HG03060 (cell line): ENCODE results near the gene TBC1D22A.
A peak's percentile ranks its signal among the peaks of the same experiment; 100 is the strongest.

Source experiments
- ATAC-seq: cut with Tn5 transposase; IDR thresholded peaks from one replicate; pipeline ENCODE4 v1.9.1; 2021; ENCODE audit warnings: low read depth, moderate number of reproducible peaks; ENCODE audit not compliant: unreplicated experiment

TBC1D22A gene

DNA sequence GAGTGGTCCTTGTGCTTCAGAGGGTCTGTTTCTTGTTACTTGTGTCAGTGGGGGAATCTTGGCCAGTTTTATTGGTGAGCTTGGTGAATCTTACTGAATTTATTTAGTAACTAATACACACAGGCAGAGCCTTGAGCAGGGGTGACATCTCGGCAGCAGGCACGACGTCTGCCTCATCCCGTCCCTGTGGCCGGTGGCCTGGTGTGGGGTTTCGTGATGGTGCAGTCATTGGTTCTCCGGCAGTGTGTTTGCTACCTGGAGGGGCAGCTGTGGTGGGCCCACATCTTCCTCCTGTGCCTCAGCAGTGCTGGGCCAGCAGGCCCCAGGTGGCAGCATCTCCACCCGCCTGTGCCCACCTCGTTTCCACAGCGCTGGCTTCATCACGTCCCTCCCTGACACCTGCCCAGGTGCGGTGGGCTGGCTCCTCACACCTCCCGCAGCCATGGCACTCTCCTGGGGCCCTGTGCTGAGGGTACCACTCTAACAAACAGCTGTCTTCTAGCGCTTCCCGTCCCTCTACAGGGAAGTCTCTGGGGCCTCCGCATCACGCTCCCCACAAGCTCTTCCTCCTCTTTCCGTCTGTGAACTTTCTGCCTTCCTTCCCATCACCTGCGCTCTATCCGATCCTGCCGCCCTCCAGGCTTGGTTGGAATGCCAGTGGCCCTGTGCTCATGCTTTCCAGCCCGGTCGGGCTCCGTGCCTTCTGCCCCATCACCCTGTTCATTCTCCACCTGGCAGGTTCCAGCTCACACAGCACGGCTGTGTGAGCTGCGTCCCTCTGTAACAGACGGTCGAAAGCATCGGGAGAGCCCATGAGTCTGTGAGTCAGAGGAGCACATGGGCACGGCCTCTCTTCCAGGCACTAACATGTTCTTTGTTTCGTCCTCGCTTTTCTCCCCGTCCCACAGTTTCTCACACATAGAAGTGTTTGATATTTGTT, 203.4 kb downstream of the TBC1D22A start:
- no peak for ATAC-seq

DNA sequence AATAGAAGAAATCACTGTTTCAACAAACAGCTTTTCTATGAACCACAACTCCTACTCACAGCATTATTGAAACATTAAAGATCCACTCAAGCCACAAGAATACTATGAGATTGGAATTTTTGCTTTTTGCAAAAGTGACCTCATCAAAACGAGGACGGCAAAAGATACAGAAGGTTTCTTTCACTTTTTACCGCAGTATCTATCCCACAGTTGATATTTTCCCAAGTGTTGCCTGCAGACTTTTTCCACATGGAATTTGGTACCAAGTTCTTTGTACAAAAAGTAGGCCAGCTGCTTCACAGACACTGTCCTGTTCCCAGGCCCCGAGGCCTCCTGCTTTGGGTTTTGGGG, 204.0 kb downstream of the TBC1D22A start:
- no peak for ATAC-seq

DNA sequence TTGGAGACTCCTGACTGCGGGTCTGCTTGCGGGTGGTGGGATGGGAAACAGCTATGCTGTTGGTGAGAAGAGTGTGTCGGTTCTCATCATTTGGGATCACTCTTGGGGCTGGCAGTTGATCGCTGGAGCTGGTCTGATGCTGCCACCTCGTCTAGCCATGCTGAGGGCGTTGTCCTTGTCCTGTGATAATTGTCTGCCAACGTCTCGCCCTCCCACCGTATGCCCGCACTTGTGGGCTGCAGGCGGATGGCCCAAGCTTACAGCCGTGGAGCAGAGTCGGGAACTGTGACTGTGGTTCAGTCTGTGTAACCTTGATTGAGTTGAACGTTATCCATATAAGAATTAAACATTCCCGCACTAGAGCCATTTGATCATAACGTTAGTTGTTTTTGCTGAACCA, 204.4 kb downstream of the TBC1D22A start:
- no peak for ATAC-seq

DNA sequence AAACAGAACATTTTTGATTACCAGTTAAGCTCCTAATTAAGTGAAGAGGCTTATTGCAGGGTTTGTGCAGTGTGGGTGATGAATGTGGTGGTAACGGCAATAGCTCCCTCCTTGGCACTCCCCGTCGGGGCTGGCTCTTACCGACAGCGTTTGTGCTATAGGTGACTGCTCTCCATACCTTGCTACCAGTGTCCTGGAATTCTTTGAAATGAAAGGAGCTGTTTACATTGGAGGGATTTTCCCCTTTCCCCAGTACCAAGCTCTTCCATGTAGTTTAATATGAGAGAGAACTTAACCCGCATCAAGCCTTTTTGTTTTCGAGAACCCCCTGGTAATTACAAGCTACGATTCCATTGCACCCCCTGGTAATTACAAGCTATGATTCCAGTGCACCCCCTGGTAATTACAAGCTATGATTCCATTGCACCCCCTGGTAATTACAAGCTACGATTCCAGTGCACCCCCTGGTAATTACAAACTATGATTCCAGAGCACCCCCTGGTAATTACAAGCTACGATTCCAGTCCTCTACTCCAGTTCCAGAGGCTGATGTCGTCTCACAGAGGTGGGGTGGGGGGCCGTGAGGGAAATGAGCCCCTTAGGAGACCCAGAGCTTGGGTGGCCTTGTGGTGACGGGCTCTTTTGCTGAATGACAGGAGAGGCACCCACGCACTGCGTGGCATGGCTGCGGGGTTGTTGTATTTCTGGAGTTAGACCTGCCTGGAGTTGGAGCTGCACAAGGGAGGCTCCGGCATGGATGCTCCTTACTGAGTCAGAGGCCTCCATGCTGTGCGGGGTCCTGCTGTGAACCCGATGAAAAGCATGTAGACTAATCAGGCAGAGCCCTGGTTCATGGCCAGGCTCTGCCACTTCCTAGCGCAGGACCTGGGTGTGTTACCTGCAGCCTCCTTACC, 205.3 kb downstream of the TBC1D22A start:
- ATAC-seq: no peak

DNA sequence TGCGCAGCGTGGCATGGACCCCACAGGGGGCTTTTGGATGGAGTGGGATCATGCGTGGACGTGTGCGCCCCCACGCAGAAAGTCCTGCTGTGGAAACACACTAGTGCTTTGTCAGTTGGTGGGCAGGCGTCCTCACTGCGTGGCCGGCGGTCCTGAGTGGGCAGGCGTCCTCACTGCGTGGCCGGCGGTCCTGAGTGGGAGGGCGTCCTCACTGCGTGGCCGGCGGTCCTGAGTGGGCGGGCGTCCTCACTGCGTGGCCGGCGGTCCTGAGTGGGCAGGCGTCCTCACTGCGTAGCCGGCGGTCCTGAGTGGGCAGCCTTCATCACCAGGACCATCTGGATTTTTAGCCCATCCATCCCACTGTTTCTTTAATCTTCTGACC, 205.9 kb downstream of the TBC1D22A start:
- no peak for ATAC-seq

DNA sequence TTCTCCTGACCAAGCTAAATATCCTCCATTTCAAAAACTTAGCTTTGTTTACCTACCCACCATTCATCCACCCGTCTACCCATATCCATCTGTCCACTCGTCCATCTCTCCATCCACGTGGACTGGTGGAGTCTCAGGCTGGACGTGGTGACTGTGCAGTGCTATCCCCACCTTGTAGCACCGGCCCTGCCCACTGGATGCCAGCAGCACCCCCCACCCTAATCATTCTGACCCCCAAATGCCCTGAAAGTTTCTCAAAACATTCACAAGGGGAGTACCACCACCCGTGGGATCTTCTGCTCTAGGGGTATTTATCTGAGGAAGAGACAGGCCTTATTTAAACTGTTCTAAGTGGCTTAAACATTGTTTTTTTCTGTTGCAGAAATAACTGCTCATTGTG, 206.4 kb downstream of the TBC1D22A start:
- ATAC-seq: no peak

DNA sequence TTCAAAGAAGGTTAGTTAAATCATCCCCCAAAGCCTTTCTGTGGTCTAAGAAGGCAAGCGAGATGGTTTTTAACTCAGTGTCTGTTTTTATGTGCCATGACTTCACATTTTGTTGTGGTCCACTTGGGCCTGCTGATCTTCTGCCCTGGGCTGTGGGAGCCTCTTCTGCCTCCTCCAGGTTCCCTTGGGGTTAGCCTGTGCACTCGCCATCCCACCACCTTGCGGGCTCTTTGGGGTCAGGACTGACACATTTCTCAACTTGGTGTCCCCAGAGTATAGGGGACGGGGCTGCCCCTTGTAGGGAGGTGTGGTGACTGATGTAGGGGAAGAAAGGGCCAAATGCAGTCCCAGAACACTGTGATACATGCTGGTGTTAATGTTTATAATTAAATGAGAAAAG, 207.0 kb downstream of the TBC1D22A start:
- peak; percentile 79 for ATAC-seq

DNA sequence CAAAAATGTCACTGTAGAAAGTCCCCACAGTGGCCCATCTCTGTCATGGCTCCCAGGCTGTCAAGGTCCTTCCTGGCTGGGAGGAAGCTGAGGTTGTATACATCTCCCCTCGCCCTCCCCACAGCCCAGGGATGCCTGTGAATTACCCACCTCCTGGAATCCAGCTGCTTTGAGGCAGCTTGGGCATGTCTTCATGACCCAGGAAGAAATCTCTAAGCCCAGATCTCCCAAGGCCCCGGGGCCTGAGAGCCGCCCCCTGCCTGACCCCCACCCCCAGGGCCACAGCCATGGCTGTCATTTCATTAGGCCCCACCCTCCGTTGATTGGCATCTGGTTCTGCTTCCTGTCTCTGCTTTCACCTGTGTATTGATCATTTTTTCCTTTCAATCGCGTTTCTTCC, 207.5 kb downstream of the TBC1D22A start:
- peak; percentile 7 for ATAC-seq

DNA sequence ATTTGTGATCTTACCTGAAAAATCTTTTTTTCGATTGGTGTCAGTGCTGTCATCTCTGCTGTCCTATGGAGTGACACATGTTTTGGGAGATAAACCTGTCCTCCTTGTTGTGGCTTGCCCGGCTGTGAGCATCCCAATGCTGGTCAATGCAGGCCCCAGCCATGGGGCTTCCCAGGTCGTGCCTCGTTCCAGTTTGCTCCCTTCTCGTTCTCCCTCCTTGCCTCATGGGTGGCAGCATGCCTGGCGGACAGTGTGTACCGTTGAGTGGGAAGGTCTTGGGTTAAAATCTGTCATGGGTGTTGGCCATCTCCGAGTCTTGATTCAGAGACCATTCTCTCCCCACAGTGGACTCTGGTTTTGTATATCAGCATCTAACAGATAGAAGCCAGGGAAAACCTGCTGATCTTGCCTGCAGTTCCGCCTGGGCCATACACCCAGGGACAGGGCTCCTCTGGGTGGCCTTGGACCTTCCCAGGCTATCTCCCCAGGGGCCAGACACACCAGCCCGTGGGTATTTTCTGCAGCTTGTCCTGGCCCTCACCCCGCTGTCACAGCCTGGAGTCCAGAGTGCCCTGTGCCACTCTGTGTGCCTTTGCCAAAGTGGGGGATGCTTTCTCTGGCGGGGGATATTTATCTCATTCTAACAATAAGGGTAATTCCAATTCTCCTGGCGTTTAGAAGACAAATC, 208.1 kb downstream of the TBC1D22A start:
- no peak for ATAC-seq

DNA sequence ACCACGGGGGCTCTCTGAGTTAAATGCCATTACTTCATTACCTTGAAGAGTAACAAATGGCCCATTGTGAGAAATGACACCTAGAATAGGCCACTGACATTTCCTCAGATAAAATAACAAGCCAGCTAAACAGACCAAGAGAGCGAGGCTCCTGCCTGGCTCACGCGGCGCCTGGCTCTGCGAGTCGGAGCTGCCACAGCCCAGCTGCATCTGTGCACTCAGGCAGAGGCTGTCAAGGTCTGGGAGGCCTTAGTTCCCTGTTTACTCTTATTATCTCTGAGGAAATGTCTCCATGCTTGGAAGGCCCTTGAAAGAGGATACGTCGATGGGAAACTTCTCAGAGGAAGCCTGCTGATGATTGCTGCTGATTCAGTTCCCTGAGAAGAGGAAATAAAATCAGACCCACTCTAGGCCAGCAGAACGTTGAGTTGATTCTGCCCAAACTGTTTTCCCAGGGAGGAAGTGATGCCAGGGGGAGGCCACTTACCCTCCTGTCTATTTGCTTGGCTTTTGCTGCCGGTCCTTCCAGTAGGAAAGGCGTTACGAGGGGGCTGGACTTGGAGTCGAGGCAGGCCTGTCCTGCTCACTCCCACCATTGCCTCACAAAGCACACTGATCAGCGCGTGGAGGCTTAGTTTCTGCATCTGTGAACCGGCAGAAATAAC, 208.8 kb downstream of the TBC1D22A start:
- no peak for ATAC-seq

DNA sequence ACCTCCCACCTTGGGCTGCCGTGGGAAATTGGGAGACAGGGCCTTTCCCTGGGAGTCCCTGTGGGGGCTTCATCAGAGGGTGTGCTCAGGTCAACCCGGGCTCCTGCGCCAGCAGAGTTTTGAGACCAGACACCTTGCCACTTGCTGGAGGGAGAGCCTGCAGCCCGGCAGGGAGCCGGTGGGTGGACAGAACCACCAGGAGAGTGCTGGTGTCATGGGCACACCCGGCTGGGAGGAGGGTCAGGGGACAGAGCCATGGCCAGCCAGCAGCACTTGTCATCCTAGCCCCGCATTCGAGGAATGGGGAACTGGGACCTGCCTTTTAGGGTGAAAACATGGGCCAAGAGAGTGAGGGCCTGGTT, 209.3 kb downstream of the TBC1D22A start:
- no peak for ATAC-seq

DNA sequence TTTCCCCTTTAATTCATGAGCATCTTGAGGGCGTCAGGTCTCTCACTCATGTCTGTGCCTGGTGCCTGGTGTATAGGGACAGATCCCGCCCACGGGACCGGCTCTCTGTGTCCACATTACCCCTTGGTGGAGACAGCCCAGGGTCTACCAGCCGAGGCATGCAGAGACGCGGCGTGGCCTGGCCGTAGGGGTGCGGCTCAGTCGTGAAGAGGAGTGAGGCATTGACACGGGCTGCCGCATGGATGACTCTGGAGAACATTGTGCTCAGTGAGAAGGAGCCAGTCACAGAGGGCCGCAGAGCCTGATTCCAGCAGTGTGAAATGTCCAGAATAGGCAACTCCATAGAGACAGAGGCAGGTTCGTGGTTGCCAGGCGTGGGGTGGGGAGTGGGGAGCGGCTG, 209.8 kb downstream of the TBC1D22A start:
- no peak for ATAC-seq

DNA sequence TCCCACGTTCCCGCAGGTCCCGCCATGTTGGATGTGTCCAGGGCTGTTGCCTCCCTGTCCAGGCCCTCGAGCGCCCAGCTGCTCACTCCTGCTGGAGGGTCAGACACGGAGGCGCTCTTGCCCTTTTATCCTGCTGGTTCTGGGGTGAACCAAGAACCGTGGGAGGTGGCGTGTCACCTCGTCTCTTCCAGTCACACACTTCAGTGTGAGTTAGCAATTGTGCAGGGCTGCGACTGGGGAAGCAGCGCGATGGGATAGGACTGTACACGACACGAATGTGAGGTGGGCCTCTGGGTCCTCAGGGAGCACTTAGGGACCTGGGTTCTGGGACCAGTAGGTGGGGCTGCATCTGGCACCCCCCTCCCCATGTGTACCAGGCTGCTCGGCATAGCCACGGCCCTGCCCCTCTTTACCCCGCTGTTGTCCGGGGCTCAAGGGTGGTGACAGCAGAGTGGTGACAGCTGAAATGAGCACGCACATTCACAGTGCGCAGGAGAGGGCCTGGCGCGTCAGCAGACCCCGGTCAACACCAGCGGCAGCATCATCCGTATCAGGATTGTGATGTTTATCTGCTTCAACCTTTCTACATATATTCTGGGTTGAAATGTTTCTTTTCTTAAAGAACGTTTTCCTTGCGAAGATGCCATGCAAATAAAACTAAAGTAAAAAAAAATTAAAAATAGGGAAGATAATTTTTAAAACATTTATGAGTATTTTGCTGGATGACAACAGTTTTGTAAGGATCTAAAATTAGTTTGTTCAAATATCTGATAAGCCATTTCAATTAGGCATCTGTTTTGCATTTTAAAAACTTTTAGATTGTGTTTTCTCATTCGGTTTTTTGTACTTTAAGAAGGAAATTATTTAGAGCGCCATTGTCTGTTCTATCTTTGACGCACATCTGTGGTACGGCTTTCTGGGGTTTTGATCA, 210.7 kb downstream of the TBC1D22A start:
- ATAC-seq: no peak

DNA sequence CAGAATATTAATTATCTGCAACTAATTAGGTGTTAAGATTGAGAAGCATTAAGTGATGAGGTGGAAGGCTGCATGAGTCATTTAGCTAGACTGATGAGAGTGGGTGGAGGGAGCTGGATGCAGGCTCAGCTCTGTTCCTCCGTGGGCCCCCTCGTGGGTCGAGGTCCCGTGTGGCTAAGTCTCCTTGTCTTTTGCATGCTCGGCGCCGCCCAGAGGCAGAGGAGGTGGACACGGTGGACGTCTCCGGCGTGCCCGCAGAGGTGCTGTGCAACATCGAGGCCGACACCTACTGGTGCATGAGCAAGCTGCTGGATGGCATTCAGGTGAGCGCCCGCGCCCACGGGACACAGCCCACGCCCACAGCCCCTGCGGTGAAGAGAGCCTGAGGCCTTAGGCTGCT, 211.6 kb downstream of the TBC1D22A start:
- ATAC-seq: no peak

DNA sequence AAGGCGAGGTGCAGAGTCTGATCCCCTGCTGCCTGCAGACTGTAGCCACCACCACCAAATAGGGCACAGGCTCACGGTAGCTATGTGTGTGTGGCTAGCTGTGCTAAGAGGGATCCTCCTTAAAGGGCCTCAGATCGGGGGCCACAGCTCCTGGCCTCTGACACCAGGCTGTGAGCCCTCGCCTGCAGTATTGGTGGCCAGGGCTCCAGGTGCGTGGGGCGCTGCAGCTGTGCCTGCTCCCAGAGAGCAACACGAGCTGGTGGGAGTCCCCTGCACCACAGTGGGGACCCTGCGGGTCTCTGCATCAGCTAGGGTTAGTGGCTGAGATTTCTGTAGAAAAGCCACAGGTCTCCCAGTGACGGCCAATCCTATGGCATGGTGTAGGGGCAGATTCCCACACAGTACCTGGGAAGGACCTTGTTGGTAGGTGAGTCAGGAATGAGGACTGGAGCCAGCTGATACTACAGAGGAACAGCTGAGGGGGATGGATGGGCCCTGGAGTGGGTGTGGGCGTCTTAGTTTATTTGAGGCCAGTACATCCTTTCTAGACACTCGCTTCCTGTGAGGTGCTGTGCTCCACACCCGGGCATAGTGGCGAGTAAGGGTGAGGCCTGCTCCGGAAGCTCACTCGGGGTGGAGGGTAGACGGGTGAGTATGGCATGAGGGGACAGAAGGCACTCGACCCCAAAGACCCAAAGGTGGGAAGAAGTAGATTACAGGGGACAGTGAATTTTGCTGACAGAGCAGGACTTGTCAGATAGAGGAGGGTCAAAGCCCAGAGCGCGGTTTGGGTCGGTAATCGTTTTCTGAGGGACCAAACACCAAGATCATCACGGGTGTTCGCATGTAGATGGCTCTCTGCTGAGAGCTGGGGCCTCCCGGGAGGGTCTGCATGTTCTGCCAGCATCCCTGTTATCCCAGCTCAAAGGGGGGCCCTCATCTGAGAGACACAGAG, 212.5 kb downstream of the TBC1D22A start:
- ATAC-seq: no peak

DNA sequence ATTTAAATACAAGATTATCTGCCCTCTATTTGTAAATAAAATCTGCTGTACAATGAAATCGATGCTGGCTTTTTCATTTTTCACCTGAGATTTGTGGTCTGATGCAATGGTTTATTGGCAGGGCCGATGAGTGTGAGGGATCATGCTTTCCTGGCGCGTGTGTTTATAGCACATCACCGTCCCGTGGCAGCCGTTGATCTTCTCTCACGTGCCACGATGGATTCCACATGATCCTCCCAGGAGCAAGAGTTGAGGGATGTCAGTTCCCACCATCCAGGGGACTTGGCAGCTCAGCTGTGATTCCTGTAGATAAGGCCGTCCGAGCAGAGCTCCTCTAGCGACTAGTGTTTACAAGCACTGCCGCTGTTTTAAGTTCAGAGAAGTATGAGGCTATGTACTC, 213.7 kb downstream of the TBC1D22A start:
- no peak for ATAC-seq

DNA sequence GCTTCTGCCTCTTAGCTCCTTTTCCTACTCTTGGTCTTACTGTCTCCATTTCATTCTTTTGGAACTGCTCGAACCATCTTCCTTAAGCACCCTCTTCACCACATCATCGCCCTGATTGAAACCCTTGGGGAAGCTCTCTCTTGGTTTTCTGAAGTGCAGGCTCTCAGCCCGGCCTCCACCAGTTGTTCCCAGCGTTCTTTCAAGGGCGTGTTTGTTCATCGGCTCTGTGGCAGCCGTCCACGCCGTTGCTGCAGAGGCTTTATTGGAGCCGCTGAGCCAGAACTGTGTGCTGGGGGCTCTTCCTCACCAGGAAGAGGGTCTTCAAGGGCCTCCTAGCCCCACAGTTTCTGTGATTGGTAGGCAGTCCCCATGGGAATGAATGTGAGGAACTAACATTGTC, 214.1 kb downstream of the TBC1D22A start:
- no peak for ATAC-seq

DNA sequence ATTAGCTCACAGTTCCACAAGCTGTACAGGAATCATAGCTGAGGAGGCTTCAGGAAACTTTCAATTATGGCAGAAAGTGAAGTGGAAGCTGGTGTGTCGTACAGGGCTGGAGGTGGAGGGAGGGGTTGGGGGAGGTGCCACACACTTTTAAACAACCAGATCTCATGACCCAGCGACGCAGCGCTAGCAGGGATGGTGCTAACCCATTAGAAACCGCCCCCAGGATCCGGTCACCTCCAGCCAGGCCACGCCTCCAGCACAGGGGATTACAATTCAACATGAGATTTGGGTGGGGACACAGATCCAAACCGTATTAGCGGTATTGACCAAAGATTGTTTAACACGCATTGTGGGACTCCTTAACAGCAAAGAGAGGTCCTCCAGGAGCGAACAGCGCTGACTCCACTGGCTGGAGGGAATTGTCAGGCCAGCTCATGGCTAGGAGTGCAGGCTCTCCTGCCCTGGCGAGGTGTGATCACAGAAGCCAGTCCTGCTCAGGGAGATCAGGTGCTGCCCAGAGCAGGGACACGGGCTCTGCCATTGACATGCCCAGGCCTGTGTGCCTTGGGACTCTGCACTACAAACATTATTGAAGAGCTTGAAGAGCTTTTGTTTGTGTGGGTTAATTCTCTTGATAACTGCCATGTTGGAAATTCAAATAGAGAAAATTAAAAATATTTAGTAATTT, 215.3 kb downstream of the TBC1D22A start:
- ATAC-seq: no peak
